ENCODE results near the gene FN3KRP. TPM values are rescaled to one million over a fixed set of nuclear protein-coding genes. Genes with fewer than 3 reads are reported as not detected.
"Not testable (repeated sequence)": the region's sequence is repeated elsewhere in the genome, so short reads cannot be mapped to it uniquely, and the experiment has no call there.

FN3KRP gene
- total RNA-seq, 2 experiments from 2014 or later: 36.7 to 40.5 TPM

DNA sequence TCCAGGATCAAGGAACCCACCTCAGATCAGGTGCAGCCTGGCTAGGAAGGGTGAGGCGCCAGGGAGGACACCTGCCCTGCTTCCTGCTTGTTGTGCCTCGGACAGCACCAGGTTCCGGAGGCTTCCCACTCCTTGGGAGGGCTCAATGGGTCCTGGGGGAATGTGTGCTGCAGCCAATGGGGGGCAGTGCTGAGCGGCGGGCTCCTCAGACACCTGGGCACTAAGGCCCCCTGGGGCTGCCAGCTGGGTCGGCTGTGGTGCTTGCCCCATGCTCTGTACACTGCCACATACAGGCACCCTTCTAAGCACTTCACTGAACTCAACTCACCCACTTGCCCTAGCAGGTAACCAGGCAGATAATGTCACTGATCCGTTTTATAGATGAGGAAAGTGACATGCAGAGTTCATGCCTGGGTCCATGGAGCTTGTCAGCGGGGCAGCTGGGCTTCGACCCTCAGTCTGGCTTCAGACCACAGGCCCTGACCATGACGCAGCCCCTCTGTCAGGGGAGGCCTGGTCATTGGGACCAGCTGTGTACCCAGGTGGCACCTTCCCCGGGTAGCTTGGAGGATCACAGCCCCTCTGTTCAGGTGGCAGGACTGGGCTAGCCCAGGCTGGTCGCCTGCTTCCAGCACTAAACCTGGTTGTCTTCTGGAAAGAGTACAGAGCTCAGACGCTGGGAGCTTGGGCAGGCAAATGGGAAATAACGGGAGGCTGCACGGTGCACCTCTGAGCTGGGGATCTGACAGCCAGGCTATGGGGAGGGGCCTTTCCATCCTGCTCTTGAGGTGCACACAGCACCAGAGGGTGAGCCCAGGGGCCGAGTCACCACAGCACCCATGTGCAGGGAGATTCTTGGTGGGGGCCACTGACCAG, 27.1 kb downstream of the FN3KRP start:
- POLR2A ChIA-PET: interaction anchor here (0.6 kb wide), 1 partner anchor 10 kb away, joined by 4 read pairs; no protein-coding TSS in a partner anchor

DNA sequence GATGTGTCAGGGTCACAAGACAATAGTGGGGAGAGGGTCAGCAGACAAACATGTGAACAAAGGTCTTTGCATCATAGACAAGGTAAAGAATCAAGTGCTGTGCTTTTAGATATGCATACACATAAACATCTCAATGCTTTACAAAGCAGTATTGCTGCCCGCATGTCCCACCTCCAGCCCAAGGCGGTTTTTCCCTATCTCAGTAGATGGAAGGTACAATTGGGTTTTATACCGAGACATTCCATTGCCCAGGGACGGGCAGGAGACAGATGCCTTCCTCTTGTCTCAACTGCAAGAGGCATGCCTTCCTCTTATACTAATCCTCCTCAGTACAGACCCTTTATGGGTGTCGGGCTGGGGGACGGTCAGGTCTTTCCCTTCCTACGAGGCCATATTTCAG, 28.2 kb downstream of the FN3KRP start:
- H3K27me3 Mint-ChIP-seq; H3K4me3 Mint-ChIP-seq; H3K4me1 Mint-ChIP-seq (ENCODE audit: low read depth); intact Hi-C loops (cut with micrococcal nuclease); H3K27ac Mint-ChIP-seq; CTCF ChIA-PET; POLR2A ChIA-PET; DNase-seq: not testable (repeated sequence)
- peaks cover 20% of the 10 kb centered on the region for H3K36me3 Mint-ChIP-seq
- peaks cover 21% of the 10 kb centered on the region for H3K9me3 Mint-ChIP-seq

More for the DNA sequence above, 27.1 kb downstream of the FN3KRP start:
- Mint-ChIP-seq H3K4me1 (ENCODE audit: low read depth) (no peaks in the 10 kb centered on the region), H3K9me3 (peaks cover 21% of the 10 kb centered on the region), H3K27me3 (no peaks in the 10 kb centered on the region), H3K27ac (no peak overlapping the region), H3K36me3 (peaks cover 20% of the 10 kb centered on the region), H3K4me3 (no peak overlapping the region)
- intact Hi-C loops (cut with micrococcal nuclease): no loop called here
- CTCF ChIA-PET: no interaction called here
- no peak for DNase-seq

DNA sequence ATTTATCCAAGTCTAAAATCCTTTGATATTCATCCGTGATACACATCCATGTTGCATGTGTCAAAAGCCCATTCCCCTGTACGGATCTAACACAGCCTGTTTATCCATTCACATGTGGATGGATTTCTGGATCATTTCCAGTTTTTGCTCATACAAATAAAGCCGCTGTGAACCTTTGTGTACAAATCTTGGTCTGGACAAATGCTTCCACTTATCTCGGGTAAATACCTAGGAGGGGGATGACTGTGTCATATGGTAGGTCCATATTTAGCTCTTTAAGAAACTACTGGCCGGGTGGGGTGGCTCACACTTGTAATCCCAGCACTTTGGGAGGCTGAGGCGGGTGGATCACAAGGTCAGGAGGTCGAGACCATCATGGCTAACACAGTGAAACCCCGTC, 29.0 kb downstream of the FN3KRP start:
- POLR2A ChIA-PET: no interaction called here
- Mint-ChIP-seq H3K36me3 (peaks cover 15% of the 10 kb centered on the region), H3K4me3 (no peak overlapping the region), H3K27ac (no peak overlapping the region), H3K9me3 (peaks cover 14% of the 10 kb centered on the region), H3K4me1 (ENCODE audit: low read depth) (no peaks in the 10 kb centered on the region), H3K27me3 (no peaks in the 10 kb centered on the region)
- no peak for DNase-seq
- CTCF ChIA-PET: no interaction called here
- intact Hi-C loops (cut with micrococcal nuclease): no loop called here

DNA sequence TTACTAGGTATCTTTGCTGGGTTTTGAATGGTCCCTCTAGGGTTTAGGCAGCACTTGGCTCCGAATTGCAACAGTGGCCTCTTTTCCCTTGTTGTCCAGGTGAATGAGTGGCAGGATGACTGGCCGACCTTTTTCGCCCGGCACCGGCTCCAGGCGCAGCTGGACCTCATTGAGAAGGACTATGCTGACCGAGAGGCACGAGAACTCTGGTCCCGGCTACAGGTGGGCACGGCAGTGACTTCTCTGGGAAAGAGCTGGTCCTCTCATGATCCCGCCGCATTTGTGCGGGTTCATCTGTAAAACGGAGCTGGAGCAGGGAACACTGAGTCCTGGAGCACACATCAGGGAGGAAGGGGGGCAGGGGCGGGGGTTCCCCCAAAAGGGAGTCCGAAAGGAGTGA, 32.2 kb downstream of the FN3KRP start:
- ChIA-PET POLR2A (no interaction called here), CTCF (no interaction called here)
- intact Hi-C loops (cut with micrococcal nuclease): no loop called here
- Mint-ChIP-seq H3K4me3 (no peak overlapping the region), H3K27ac (no peak overlapping the region), H3K9me3 (peaks cover 5% of the 10 kb centered on the region), H3K36me3 (no peaks in the 10 kb centered on the region), H3K4me1 (ENCODE audit: low read depth) (peaks cover 11% of the 10 kb centered on the region), H3K27me3 (no peaks in the 10 kb centered on the region)
- DNase-seq: no peak

DNA sequence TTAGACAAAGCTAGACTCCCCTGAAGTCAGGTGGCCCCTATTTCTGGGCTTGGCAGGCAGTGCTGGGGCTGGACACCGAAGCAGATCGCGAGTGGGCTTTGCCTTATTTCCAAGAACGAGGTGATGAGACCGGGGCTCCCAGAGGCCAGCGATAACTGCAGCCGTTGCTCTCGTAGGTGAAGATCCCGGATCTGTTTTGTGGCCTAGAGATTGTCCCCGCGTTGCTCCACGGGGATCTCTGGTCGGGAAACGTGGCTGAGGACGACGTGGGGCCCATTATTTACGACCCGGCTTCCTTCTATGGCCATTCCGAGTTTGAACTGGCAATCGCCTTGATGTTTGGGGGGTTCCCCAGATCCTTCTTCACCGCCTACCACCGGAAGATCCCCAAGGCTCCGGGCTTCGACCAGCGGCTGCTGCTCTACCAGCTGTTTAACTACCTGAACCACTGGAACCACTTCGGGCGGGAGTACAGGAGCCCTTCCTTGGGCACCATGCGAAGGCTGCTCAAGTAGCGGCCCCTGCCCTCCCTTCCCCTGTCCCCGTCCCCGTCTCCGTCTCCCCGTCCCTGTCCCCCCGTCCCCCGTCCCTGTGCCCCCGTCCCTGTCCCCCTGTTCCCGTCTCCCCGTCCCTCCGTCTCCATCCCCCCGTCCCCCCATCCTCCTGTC, 33.9 kb downstream of the FN3KRP start:
- H3K27ac Mint-ChIP-seq: no peak overlapping the region
- ChIA-PET CTCF (no interaction called here), POLR2A (no interaction called here)
- peak; percentile 22 for DNase-seq
- peak overlapping the region; percentile 29 for H3K4me3 Mint-ChIP-seq
- H3K27me3 Mint-ChIP-seq: no peaks in the 10 kb centered on the region
- intact Hi-C loops (cut with micrococcal nuclease): loop anchor here (2.0 to 10.0 kb wide), 3 partner anchors 34 to 656 kb away; partner anchors contain the start of genes FASN, FN3KRP and WDR45B
- H3K36me3 Mint-ChIP-seq: no peaks in the 10 kb centered on the region
- H3K4me1 Mint-ChIP-seq (ENCODE audit: low read depth): peaks cover 24% of the 10 kb centered on the region
- peaks cover 5% of the 10 kb centered on the region for H3K9me3 Mint-ChIP-seq

DNA sequence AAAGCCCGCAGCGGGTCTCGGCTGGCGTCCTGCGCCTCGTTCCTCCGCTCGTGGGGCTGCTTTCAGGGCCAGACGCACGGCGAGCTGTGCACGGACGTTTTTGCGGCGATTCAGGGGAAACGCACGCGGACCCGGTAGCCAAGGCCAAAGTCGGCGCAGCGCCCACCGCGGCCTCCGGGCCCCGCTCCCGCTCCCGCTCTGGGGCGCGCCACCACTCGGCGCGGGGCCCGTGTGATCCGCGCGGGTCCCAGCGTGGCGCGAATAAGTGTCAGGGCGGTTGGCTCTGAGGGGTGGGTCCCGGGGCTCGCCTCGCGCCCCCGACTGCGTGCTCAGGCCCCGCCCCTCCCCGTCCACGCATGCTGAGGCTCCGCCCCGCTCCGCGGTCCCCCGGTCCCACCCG, 34.7 kb downstream of the FN3KRP start:
- Mint-ChIP-seq H3K4me1 (ENCODE audit: low read depth) (peaks cover 24% of the 10 kb centered on the region), H3K9me3 (peaks cover 2% of the 10 kb centered on the region), H3K27ac (no peak overlapping the region), H3K27me3 (no peaks in the 10 kb centered on the region), H3K36me3 (peaks cover 3% of the 10 kb centered on the region), H3K4me3 (no peak overlapping the region)
- CTCF ChIA-PET: no interaction called here
- DNase-seq: no peak
- intact Hi-C loops (cut with micrococcal nuclease): loop anchor here (1.0 to 10.0 kb wide), 4 partner anchors 34 to 656 kb away; partner anchors contain the start of genes FASN, FN3KRP, RAB40B and WDR45B
- POLR2A ChIA-PET: no interaction called here

DNA sequence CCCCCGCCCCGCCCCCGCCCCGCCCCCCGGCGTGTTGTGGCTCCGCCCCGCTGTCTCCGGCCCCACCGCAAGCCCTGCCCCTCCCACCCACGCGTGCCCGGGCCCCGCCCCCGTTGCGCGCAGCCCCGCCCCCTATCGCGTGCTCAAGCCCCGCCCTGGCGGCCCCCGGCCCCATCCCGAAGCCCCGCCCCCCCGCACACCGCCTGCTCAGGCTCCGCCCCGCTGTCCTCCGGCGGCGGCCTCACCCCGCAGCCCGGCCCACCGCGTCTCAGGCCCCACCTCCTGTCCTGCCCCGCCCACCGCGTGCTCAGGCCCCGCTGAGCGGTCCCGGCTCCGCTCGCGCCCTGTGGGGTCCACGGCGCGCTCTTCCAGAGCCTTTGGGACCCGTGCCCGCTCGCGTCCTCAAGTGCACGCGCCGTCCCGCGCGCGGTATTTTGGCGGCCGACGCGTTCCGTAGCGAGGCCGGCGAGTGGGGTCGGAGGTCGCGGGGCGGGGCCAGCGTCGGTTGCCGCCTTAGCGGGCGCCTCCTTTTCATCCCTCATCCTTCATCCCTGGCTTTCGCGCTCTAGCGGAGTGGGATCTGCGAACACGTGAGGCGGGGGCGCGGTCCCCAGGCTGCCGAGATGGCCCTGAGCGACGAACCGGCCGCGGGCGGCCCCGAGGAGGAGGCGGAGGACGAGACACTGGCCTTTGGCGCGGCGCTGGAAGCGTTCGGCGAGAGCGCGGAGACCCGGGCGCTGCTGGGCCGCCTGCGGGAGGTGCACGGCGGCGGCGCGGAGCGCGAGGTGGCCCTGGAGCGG, 35.3 kb downstream of the FN3KRP start, which contains the start of gene TBCD:
Gene TBCD, plus strand, starts transcription at position 495 of the 800 bp plus-strand sequence. Its CDS starts 129 bp downstream, at position 624.
- Mint-ChIP-seq H3K4me1 (ENCODE audit: low read depth) (peaks cover 24% of the 10 kb centered on the region), H3K9me3 (no peaks in the 10 kb centered on the region), H3K27me3 (no peaks in the 10 kb centered on the region), H3K4me3 (peak within 1 kb of the TSS; percentile 78), H3K36me3 (peaks cover 5% of the 10 kb centered on the region), H3K27ac (peak within 1 kb of the TSS; percentile 18)
- DNase-seq: peak; percentile 94
- POLR2A ChIA-PET: no interaction called here
- intact Hi-C loops (cut with micrococcal nuclease): loop anchor here (1.0 to 10.0 kb wide), 4 partner anchors 35 to 657 kb away; partner anchors contain the start of genes FASN, FN3KRP, RAB40B and WDR45B
- CTCF ChIA-PET: no interaction called here

DNA sequence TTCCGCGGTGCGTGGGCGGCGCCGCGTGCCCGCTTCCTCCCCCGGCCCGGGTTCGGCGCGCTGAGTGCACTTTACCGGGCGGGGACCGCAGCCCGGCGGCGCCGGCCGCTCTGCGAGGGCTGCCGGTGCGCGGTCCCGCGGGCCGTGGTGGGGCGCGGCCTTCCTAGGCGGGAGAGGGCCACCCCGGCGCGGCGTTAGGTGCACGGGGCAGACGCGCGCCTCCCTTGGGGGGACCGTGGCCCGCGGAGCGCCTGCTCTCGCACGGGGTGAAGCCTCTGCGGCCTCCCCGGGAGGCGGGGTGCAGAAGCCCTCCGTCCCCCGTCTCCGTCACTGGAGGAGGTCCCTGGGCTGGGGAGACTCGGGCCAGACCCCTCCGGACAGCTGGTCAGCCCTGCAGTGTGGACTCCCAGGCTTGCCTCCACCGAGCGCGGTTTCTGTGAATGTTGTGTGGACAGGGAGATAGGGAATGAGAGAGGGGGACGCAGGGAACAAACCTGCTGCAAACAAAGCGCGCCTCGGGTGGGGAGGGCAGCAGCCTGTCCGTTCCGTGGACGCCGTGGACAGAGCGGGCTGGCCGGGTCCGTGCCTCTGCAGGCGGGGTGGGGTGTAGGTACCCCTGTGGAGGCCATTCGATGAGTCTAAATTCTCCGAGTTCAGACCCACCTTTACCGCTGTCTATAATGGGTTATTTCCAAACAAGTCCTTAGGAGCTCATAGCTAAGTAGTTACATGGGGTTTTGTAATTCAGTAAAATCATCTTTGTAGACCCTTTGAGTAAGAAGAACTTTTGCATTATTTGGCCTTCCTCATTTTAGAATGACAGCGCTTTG, 36.1 kb downstream of the FN3KRP start:
- DNase-seq: no peak
- no peaks in the 10 kb centered on the region for H3K27me3 Mint-ChIP-seq
- peak overlapping the region; percentile 76 for H3K4me3 Mint-ChIP-seq
- CTCF ChIA-PET: no interaction called here
- peaks cover 24% of the 10 kb centered on the region for H3K4me1 Mint-ChIP-seq (ENCODE audit: low read depth)
- intact Hi-C loops (cut with micrococcal nuclease): loop anchor here (5.0 to 10.0 kb wide), 2 partner anchors 105 to 658 kb away; partner anchors contain the start of genes FASN and WDR45B
- no peaks in the 10 kb centered on the region for H3K9me3 Mint-ChIP-seq
- H3K36me3 Mint-ChIP-seq: peaks cover 8% of the 10 kb centered on the region
- no peak overlapping the region for H3K27ac Mint-ChIP-seq
- POLR2A ChIA-PET: interaction anchor here (0.5 kb wide), 1 partner anchor 38 kb away, joined by 4 read pairs; no protein-coding TSS in a partner anchor

DNA sequence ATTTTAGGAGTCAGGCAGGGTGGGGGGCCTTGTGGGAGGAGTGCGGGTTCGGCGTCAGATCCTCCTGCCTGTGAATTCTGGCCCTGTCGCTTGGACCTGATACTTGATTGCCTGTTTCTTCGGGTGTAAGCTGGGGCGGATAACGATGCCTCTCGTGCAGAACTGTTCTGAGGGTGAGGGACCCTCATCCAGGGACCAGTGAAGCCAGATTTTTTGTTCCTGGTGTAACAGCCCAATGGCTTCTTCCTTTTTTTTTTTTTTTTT, 36.6 kb downstream of the FN3KRP start:
- intact Hi-C loops (cut with micrococcal nuclease): loop anchor here (5.0 to 10.0 kb wide), 2 partner anchors 106 to 658 kb away; partner anchors contain the start of genes FASN and WDR45B
- no peak for DNase-seq
- Mint-ChIP-seq H3K36me3 (peaks cover 8% of the 10 kb centered on the region), H3K4me1 (ENCODE audit: low read depth) (peaks cover 24% of the 10 kb centered on the region), H3K27ac (no peak overlapping the region), H3K9me3 (no peaks in the 10 kb centered on the region), H3K4me3 (peak overlapping the region; percentile 76), H3K27me3 (no peaks in the 10 kb centered on the region)
- POLR2A ChIA-PET: interaction anchor here (0.5 to 0.7 kb wide), 2 partner anchors 10 to 38 kb away, joined by 4 read pairs; no protein-coding TSS in a partner anchor
- CTCF ChIA-PET: no interaction called here

DNA sequence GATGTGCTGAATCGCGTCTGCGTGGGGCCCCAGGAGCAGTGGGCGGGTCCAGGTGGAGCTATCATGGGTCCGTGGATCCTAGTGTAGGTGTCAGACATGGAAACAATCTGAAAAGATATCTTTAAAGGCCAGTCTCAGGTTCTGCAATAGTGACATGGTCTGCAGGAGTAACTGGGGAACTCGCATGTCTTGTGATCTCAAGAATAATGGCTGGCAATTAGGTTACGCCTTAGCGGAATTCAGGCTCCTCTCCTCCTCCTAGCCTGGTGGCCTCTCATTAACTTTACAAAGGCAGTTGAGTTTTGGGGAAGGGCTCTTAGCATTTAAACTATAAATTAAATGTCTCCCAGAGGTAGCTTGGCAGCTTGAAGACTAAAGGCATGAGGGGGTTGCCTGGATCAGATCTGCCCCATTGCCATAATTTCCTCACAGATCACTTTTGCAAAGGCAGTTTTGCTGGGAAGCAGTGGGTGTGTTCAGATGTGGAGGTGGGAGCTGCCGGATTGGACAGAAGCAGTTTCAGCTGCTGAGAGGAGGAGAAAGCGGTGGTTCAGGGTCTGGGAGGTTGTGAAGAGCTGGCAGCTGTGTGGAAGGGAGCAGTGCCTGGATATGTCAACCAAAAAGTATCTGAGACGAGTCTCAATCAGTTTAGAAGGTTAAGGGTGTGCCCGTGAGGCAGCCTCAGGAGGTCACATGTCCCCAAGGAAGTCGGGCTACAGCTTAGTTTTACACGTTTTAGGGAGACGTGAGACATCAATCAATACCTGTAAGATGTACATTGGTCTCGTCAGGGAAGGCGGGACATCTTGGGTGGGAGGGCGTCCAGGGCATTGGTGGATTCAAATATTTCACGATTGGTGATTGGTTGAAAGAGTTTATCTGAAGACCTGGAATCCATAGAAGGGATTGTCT, 38.0 kb downstream of the FN3KRP start:
- H3K27ac Mint-ChIP-seq: no peak overlapping the region
- intact Hi-C loops (cut with micrococcal nuclease): loop anchor here (5.0 to 10.0 kb wide), 2 partner anchors 107 to 660 kb away; partner anchors contain the start of genes FASN and WDR45B
- ChIA-PET CTCF (interaction anchor here (0.8 to 1.9 kb wide), 3 partner anchors 9 to 21 kb away, joined by 3 to 5 read pairs (median 4); no protein-coding TSS in a partner anchor), POLR2A (no interaction called here)
- H3K4me1 Mint-ChIP-seq (ENCODE audit: low read depth): peaks cover 24% of the 10 kb centered on the region
- H3K27me3 Mint-ChIP-seq: no peaks in the 10 kb centered on the region
- H3K36me3 Mint-ChIP-seq: peaks cover 8% of the 10 kb centered on the region
- no peaks in the 10 kb centered on the region for H3K9me3 Mint-ChIP-seq
- peak; percentile 15 for DNase-seq
- no peak overlapping the region for H3K4me3 Mint-ChIP-seq
